Endothelial cell of umbilical vein (primary cell): ENCODE results near the gene GORASP2.

Source experiments
- EZH2 ChIP-seq: IDR thresholded peaks from 2 replicates; pipeline ENCODE4 v1.6.1; 2012; ENCODE audit warnings: borderline replicate concordance, low read depth, mild to moderate bottlenecking, moderate library complexity, low read length, inconsistent platforms; ENCODE audit not compliant: severe bottlenecking
- MYC ChIP-seq: IDR thresholded peaks from one replicate; pipeline ENCODE4 v1.6.1; 2011; ENCODE audit warnings: mild to moderate bottlenecking, low read depth, low read length
- POLR2A ChIP-seq: IDR thresholded peaks from 2 replicates; pipeline ENCODE4 v1.6.1; 2012; ENCODE audit warnings: low read depth, mild to moderate bottlenecking, control low read depth, low read length
- TF ChIP-seq, protein P1 (sequence below), 2 donors: IDR thresholded peaks; 1 replicate in 1 of 2; 2 replicates in 1 of 2; pipeline ENCODE4 v1.5.1; 2011; ENCODE audit warnings: low read length in 2 of 2, mild to moderate bottlenecking in 2 of 2, moderate library complexity in 2 of 2, control low read depth in 1 of 2, inconsistent platforms in 1 of 2, low read depth in 1 of 2; ENCODE audit not compliant: insufficient read depth in 1 of 2; ENCODE audit errors: extremely low read depth in 1 of 2

DNA sequence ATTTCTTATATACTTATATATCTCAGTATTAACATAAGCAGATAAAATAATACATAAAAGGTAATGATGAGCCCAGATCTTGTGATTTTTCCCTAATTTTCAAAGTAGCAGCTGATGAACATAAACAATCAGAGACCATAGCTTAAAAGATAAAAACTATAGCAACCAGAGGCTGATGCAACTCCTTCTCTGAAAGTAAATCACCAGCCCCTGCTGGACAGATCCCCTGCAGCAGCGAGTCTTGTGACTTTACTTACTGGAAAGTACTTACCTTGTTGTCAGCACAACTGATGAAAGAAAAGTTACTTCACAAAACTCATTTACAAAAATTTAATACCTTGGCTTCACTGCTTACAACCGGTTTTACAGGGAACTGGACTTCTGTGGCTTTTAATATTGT lies 67.3 kb downstream of the GORASP2 start:
- TF ChIP-seq POLR2A: no peak
- TF ChIP-seq MYC: no peak
- TF ChIP-seq, protein P1, sequence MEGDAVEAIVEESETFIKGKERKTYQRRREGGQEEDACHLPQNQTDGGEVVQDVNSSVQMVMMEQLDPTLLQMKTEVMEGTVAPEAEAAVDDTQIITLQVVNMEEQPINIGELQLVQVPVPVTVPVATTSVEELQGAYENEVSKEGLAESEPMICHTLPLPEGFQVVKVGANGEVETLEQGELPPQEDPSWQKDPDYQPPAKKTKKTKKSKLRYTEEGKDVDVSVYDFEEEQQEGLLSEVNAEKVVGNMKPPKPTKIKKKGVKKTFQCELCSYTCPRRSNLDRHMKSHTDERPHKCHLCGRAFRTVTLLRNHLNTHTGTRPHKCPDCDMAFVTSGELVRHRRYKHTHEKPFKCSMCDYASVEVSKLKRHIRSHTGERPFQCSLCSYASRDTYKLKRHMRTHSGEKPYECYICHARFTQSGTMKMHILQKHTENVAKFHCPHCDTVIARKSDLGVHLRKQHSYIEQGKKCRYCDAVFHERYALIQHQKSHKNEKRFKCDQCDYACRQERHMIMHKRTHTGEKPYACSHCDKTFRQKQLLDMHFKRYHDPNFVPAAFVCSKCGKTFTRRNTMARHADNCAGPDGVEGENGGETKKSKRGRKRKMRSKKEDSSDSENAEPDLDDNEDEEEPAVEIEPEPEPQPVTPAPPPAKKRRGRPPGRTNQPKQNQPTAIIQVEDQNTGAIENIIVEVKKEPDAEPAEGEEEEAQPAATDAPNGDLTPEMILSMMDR (IDR thresholded peaks at IDR 0.05; ENCODE audit: extremely low read depth in 1 of 2, insufficient read depth in 1 of 2, low read depth in 1 of 2, low read length in 2 of 2): no peak
- no peak for TF ChIP-seq EZH2
